ENCODE measurements around the gene FLT1.

FLT1 gene

GRCh38 chr13:28429685-28430290 is 65.1 kb downstream of the FLT1 start:
- no peak for DNase-seq (ENCODE audit: low read depth)
- TF ChIP-seq CTCF (IDR thresholded peaks at IDR 0.05; ENCODE audit: control insufficient read depth, insufficient read depth, low read depth, low read length, missing control alignments) = no peak
- H3K4me3 ChIP-seq (ENCODE audit: control insufficient read depth, low read depth, low read length) = no peak overlapping the region

- TF ChIP-seq CTCF (IDR thresholded peaks at IDR 0.05; ENCODE audit: control insufficient read depth, insufficient read depth, low read depth, low read length, missing control alignments) = no peak
- no peak overlapping the region for H3K4me3 ChIP-seq (ENCODE audit: control insufficient read depth, low read depth, low read length)
- DNase-seq (ENCODE audit: low read depth) = no peak
Measured at GRCh38 chr13:28429096-28429495, 65.8 kb downstream of the FLT1 start.

- H3K4me3 ChIP-seq (ENCODE audit: control insufficient read depth, low read depth, low read length) = no peak overlapping the region
- DNase-seq (ENCODE audit: low read depth) = no peak
- no peak for TF ChIP-seq CTCF (IDR thresholded peaks at IDR 0.05; ENCODE audit: control insufficient read depth, insufficient read depth, low read depth, low read length, missing control alignments)
Measured at GRCh38 chr13:28426381-28426780, 68.5 kb downstream of the FLT1 start.

DNA sequence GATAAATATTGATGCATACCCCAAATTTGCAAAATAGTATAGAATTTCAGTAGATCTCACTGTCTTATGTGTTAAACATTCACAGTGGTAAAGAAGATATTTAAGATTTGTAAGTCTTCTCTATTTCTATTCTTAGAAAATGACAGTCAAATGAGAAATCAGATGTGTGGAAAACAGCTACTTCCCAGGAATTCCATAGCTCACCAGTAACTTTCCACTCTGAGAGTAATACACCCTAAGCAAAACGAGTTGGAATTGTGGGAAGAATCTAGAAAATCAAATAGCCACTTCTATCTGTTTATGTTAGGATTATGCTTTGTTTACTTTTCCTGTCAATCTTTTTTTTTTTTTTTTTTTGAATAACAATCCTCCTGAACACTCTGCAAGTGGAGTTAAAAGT is 69.1 kb downstream of the FLT1 start:
- H3K4me3 ChIP-seq (ENCODE audit: control insufficient read depth, low read depth, low read length) = no peak overlapping the region
- no peak for TF ChIP-seq CTCF (IDR thresholded peaks at IDR 0.05; ENCODE audit: control insufficient read depth, insufficient read depth, low read depth, low read length, missing control alignments)
- DNase-seq (ENCODE audit: low read depth) = no peak

- H3K4me3 ChIP-seq (ENCODE audit: control insufficient read depth, low read depth, low read length) = no peak overlapping the region
- TF ChIP-seq CTCF (IDR thresholded peaks at IDR 0.05; ENCODE audit: control insufficient read depth, insufficient read depth, low read depth, low read length, missing control alignments) = no peak
- no peak for DNase-seq (ENCODE audit: low read depth)
Measured at GRCh38 chr13:28424541-28424940, 70.4 kb downstream of the FLT1 start.

GRCh38 chr13:28423010-28423409 is 71.9 kb downstream of the FLT1 start:
- DNase-seq (ENCODE audit: low read depth) = no peak

More at GRCh38 chr13:28423010-28423409, 71.9 kb downstream of the FLT1 start:
- H3K4me3 ChIP-seq (ENCODE audit: control insufficient read depth, low read depth, low read length) = no peak overlapping the region
- TF ChIP-seq CTCF (IDR thresholded peaks at IDR 0.05; ENCODE audit: control insufficient read depth, insufficient read depth, low read depth, low read length, missing control alignments) = no peak

Measured in AG09309 (cell line).